ENCODE measurements around the gene SMAD5.
A peak's percentile ranks its signal among the peaks of the same experiment; 100 is the strongest.

The SMAD5 gene

GRCh38 chr5:136157514-136157913, 24.9 kb downstream of the SMAD5 start:
- DNase-seq, result no peak

GRCh38 chr5:136159457-136159856, 26.8 kb downstream of the SMAD5 start:
- DNase-seq, result no peak

GRCh38 chr5:136162008-136162407, 29.4 kb downstream of the SMAD5 start:
- DNase-seq, result no peak

GRCh38 chr5:136164226-136164625, 31.6 kb downstream of the SMAD5 start:
- DNase-seq, result no peak

DNA sequence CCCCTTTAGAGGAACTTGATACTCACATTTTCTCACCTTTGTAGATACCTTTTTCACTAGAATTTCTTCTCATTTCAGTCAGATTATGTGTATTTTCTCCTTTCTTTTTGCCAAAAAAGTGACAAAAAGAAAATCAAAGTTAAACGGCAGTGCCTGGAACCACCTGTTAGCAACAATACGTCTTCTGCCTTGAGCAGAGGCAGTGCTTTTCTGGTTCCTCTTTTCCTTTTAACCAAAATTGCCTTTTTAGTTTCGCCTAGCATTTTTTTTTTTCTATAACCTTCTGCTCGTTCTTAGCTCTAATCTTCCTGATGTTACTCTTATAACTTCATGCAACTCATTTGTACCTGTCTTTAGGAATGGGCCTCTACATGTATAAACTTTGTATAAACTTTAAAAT, 34.3 kb downstream of the SMAD5 start:
- DNase-seq, result no peak

DNA sequence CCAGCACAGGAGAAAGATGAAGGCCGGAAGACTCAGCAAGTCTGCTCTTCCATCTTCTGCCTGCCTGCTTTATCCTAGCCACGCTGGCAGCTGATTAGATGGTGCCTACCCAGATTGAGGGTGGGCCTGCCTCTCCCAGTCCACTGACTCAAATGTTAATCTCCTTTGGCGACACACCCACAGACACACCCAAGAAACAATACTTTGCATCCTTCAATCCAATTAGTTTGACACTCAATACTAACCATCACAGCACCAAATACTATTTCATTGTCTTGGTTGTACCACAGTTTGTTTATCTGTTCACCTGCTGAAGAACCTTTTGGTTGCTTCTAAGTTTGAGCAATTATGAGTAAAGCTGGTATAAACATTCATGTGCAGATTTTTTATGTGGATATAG, 36.6 kb downstream of the SMAD5 start:
- DNase-seq, result no peak

DNA sequence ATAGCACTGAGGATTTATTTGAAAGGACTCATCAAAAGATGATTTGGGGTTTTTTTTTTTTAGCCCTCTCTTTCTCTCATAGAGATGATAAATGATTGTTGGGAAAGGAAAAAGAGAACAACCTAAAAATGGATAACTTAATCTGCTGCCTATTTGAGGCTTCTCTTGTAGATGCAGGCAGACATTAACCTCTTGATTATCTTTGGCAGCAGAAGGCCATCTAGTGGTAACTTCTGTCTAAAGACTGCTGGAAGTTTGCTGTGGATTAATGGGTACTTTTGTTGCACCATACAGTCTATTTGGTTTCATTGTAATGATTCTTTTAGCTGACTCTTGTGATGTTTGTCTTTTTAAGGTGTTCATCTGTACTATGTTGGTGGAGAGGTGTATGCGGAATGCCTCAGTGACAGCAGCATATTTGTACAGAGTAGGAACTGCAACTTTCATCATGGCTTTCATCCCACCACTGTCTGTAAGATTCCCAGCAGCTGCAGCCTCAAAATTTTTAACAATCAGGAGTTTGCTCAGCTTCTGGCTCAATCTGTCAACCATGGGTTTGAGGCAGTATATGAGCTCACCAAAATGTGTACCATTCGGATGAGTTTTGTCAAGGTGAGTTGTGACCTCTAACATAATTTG, 41.5 kb downstream of the SMAD5 start:
- DNase-seq, result peak in 2 of 5 experiments; percentile 2 to 55

GRCh38 chr5:136182618-136183017, 50.0 kb downstream of the SMAD5 start:
- DNase-seq, result no peak

- DNase-seq, result no peak
These were observed 53.5 kb downstream of the SMAD5 start for GRCh38 chr5:136185974-136186665.

- no peak for DNase-seq
These were observed 54.2 kb downstream of the SMAD5 start for GRCh38 chr5:136186796-136187195.

GRCh38 chr5:136188859-136189258, 56.2 kb downstream of the SMAD5 start:
- no peak for DNase-seq

DNA sequence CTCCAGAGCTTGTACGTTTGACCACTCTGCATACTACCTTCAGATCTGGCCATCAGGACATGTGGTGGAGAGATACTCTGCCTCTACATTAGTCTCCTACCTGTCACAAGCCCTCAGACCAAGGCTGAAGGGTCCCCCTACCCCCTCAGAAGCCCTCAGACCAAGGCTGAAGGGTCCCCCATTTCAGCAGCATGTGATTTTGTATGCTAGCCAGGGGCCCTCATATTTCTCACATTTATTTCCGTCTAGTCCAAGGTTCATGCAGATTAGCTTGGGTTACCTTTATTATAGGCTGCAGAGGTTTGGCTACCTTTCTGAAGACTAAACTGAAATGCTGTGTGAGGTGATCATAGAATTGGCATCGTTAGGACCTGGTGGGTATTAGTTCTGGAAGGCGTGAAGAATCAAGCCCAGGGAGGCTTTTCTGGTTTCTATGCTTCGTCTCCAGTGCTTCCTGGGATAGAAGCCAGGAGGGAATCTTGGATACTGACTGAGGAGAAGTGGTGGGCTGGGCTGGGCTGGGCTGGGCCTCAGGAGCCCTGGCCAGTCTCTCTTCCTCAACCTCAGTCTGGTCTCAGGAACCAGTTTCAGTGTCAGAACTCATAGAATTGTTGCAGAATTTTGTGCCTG, 57.6 kb downstream of the SMAD5 start:
- no peak for DNase-seq

DNA sequence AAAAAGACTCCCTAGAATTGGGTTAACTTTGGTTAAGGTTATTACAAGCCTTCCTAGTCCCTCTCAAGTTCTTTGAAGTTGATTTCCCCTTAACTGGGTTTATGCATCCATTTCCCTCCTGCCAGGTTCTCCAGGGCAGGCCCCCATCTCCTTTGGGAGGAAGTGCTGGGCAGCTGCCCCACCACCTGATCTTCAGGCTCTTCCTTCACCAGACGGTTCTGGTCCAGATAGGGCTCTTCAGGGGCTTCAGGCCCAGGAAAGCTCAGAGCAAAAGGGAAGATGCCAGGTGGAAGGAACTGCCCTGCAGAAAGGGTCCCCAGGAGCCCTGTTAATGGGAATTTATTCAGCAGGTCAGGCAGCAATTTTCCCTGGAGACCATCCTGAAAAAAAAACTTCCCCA, 58.3 kb downstream of the SMAD5 start:
- no peak for DNase-seq

GRCh38 chr5:136191304-136192014, 58.8 kb downstream of the SMAD5 start:
- no peak for DNase-seq

GRCh38 chr5:136192015-136192525, 59.4 kb downstream of the SMAD5 start:
- DNase-seq, result peak in 1 of 5 experiments; percentile 6

DNA sequence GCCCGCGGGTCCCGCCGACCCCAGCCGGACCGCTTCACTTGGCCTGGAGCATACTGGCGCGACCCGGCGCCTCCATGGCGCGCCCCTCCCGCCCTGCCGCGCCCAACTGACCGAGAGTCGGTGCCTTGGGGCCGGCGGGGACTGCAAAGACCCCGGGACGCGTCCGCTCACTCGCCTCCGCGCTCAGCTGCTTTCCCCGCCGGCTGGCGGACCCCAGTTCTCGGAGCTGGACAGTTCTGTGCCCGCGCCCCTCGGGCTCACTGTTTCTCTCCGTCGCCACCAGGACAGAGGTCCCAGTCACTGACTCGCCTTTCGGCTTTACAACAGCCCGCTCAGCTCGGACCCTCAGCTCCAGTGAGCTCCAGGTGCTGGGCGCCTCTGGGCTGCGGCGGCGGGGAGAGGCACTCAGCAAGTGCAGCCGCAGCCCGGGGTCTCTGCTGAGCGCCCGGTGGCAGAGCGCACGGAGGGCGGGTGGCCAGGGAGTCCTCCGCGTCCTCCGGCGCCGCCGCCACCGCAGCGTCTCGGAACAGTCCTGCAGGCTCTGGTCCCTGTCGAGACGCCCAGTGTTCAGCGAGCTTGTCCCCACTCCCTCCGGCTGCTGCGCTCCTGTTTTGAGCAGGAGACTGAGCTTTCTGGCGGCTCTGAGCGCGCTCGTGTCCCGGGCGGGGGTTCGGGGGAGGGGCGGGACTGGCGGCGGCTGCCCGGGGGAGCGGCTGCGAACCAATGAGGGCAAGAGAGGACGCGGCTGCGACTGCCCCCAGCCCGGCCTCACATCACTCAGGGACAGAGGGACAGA, 60.1 kb downstream of the SMAD5 start, which contains the start of gene SMIM32:
Gene SMIM32, minus strand, starts transcription at position 637 of the 796 bp plus-strand sequence. CDS start 638 bp downstream, outside the sequence.
- no peak for DNase-seq

DNA sequence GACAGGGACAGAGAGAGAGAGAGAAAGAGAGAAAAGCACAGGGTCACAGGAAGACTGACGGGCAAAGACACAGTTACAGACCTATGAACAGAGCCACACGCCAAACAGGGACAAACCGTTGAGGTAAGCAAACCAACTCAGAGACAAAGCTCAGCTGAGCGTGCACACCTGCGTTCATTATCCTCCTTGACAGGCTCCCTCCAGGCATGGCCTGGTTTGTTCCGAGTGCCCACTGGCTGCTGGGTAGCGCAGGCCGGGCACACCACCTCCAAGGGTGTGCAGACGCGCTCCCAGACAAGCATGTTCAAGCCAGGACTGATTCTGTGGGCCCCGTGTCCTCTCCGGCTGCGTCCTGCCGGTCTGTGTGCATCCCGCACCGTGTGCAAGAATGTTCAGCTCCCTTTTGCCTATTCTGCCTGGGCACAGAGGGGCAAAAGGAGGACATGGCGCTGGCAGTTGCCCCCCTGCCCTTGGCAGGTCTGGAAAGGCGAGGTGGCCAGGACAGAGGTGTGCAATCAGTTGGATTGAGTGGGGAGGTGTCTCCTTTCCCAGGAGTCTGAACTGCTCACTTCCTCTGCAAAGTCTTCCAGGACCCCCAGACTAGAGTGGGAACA, 60.8 kb downstream of the SMAD5 start:
- no peak for DNase-seq

DNA sequence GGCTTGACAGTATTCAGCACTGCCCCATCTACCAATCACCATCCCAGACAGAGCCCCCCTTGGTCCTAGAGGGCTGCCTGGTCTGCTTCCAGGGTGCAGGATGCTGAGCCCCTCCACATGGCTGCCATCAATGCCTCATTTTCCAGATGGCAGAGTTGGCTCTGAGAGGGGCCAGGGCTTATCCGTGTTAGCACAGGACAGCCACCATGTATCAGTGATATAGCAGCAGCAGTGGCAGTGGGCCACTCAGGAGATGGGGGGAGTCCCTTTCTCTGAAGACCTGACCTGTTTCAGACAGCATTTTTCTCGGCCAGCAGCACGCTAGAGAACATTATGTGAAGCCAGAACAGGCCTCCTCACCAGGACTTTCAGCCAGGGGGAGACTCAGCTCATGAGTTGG, 61.9 kb downstream of the SMAD5 start:
- DNase-seq, result no peak

- DNase-seq, result no peak
These were observed 63.6 kb downstream of the SMAD5 start for GRCh38 chr5:136195971-136196820.

DNA sequence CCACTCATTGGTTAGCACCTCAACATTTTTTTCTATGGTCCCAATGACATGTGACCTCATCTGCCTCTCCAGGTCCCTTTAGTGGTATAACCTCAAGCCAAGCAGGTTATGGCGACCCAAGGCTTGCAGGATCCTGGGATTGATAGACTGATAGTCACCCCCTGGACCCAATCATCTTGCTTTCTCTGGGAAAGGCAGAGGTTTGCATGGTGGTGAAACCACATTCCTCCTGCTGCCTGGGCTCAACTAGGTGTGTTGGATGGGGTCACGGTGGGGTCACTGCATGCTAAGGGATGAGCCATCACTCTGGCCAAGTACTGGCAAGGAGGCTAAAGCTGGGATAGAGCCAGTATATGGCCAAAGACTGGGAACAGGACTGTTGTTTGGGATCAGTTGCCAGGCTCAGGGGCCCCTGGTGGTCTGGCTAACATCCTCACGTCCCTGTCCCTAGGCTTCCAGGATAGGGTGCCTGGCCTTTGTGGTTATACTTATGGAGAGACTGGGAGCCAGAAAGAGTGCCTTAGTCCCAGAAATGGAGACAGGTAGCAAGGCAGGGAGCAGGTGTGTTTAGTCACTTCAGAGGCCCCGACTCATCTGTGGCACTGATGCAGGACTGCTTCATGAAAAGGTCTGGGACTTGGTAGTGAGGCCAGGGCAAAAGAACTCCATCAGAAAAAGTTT, 65.0 kb downstream of the SMAD5 start:
- DNase-seq, result no peak

Measured in T-helper 2 cell (primary cell).